Neural cell (in vitro differentiated cells): ENCODE measurements around the gene SFN. TPM values are rescaled to one million over a fixed set of nuclear protein-coding genes. Genes with fewer than 3 reads are reported as not detected.

Experiments used
- H2AFZ ChIP-seq: fragments of 200-600, 300-800 bp; sonication (generic), shearing (Covaris generic); 2 replicates; pipeline ENCODE4 v1.6.0; 2014; ENCODE audit warnings: low read depth, mild to moderate bottlenecking, antibody characterized with exemption, low read length, moderate library complexity
- H3F3A ChIP-seq: fragments of 200-600 bp; shearing (Covaris generic); 2 replicates; pipeline ENCODE4 v1.6.1; 2016; ENCODE audit warnings: mild to moderate bottlenecking, moderate library complexity, mixed read lengths, antibody characterized with exemption, low read length; ENCODE audit not compliant: insufficient read depth, poor library complexity, severe bottlenecking
- H3K27ac ChIP-seq: fragments of 200-600, 300-800 bp; sonication (generic), shearing (Covaris generic); 2 replicates; pipeline ENCODE4 v1.5.1; 2014; ENCODE audit warnings: mild to moderate bottlenecking, low read length, moderate library complexity
- H3K27me3 ChIP-seq: fragments of 300-800, 200-600 bp; sonication (generic), shearing (Covaris generic); 2 replicates; pipeline ENCODE4 v1.6.0; 2014; ENCODE audit warnings: mild to moderate bottlenecking, low read depth, low read length, moderate library complexity; ENCODE audit not compliant: insufficient read depth
- H3K36me3 ChIP-seq: fragments of 300-800, 200-600 bp; sonication (generic), shearing (Covaris generic); 2 replicates; pipeline ENCODE4 v1.5.1; 2014; ENCODE audit warnings: mild to moderate bottlenecking, antibody characterized with exemption, low read length, moderate library complexity; ENCODE audit not compliant: insufficient read depth
- H3K4me2 ChIP-seq: fragments of 300-800, 200-600 bp; sonication (generic), shearing (Covaris generic); 2 replicates; pipeline ENCODE4 v1.6.0; 2014; ENCODE audit warnings: mild to moderate bottlenecking, low read length
- H3K4me3 ChIP-seq: fragments of 300-800, 200-600 bp; sonication (generic), shearing (Covaris generic); 2 replicates; pipeline ENCODE4 v1.5.1; 2014; ENCODE audit warnings: mild to moderate bottlenecking, low read length, moderate library complexity
- H3K79me2 ChIP-seq: fragments of 200-600 bp; shearing (Covaris generic); replicated peaks from 2 replicates; pipeline ENCODE4 v1.6.0; 2014; ENCODE audit warnings: mild to moderate bottlenecking, low read length, moderate library complexity; ENCODE audit not compliant: insufficient read depth
- H3K9ac ChIP-seq: fragments of 300-800, 200-600 bp; sonication (generic), shearing (Covaris generic); 2 replicates; pipeline ENCODE4 v1.6.1; 2016; ENCODE audit warnings: mild to moderate bottlenecking, low read length, mixed read lengths
- H3K9me2 ChIP-seq: fragments of 200-600 bp; shearing (Covaris generic); 2 replicates; pipeline ENCODE4 v1.6.1; 2016; ENCODE audit warnings: mild to moderate bottlenecking, low read length, mixed read lengths; ENCODE audit not compliant: insufficient read depth
- H3K9me3 ChIP-seq: fragments of 200-600, 300-800 bp; sonication (generic), shearing (Covaris generic); 2 replicates; pipeline ENCODE4 v1.6.1; 2016; ENCODE audit warnings: mild to moderate bottlenecking, mixed run types, low read length, moderate library complexity, mixed read lengths
- H4K20me1 ChIP-seq: fragments of 200-600 bp; shearing (Covaris generic); 2 replicates; pipeline ENCODE4 v1.6.1; 2016; ENCODE audit warnings: mild to moderate bottlenecking, mixed run types; ENCODE audit not compliant: insufficient read depth
- EP300 ChIP-seq: fragments of 450-650 bp; conservative IDR thresholded peaks from 2 replicates; pipeline ENCODE4 v1.6.1; 2014; ENCODE audit warnings: antibody characterized with exemption, mild to moderate bottlenecking, moderate library complexity; ENCODE audit not compliant: poor library complexity, severe bottlenecking
- EZH2 ChIP-seq: fragments of 200-600, 300-800 bp; shearing (Covaris generic), sonication (generic); IDR thresholded peaks from 2 replicates; pipeline ENCODE4 v1.6.1; 2014; ENCODE audit warnings: antibody characterized with exemption, low read length, borderline replicate concordance, mild to moderate bottlenecking; ENCODE audit not compliant: insufficient read depth, poor library complexity, severe bottlenecking
- MXI1 ChIP-seq: fragments of 450-650 bp; conservative IDR thresholded peaks from 2 replicates; pipeline ENCODE4 v1.6.1; 2014; ENCODE audit warnings: antibody characterized with exemption, mild to moderate bottlenecking; ENCODE audit not compliant: poor library complexity, severe bottlenecking
- POLR2AphosphoS5 ChIP-seq: IDR thresholded peaks from 2 replicates; pipeline ENCODE4 v1.6.1; 2012
- RAD21 ChIP-seq: fragments of 450-650 bp; conservative IDR thresholded peaks from 2 replicates; pipeline ENCODE4 v1.6.1; 2014; ENCODE audit warnings: antibody characterized with exemption, mild to moderate bottlenecking, moderate library complexity
- SMC3 ChIP-seq: fragments of 450-650 bp; conservative IDR thresholded peaks from 2 replicates; pipeline ENCODE4 v1.6.1; 2014; ENCODE audit warnings: antibody characterized with exemption, mild to moderate bottlenecking, moderate library complexity; ENCODE audit not compliant: poor library complexity
- TAF1 ChIP-seq: IDR thresholded peaks from 2 replicates; pipeline ENCODE4 v1.6.1; 2012; ENCODE audit warnings: low read depth
- polyA plus RNA-seq: library from polyadenylated mRNA; depleted of rRNA; stranded (reverse); fragments of >200 nt; gene quantifications from 2 replicates; pipeline ENCODE4 v1.2.3, GENCODE V29; 2014
- TF ChIP-seq, protein P1 (sequence below): IDR thresholded peaks from 2 replicates; pipeline ENCODE4 v1.6.1; 2012; ENCODE audit warnings: borderline replicate concordance
- TF ChIP-seq, protein P2 (sequence below): fragments of 450-650 bp; IDR thresholded peaks from 2 replicates; pipeline ENCODE4 v1.5.1; 2014; ENCODE audit warnings: antibody characterized with exemption, mild to moderate bottlenecking, moderate library complexity; ENCODE audit not compliant: poor library complexity, severe bottlenecking

Gene SFN
- polyA plus RNA-seq, 1 donor from 2014 or later = 0.25 TPM

DNA sequence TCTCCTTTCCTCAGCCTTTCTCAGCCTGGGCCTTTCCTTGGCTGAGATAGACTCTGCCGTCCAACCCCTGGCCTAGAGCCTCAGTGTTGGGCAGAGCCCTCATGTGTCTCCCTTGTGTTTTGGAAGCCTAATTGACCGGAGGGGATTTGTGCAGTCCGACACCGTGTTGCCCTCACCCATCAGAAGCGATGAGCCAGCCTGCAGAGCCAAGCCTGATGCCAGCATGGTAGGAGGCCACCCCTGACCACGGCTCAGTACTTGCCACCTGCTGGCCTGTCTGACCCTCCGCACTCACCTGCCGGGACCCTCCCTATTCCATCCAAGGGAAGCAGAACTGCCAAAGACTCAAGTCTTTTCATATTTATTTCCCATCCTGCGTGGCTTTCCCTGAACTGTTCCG is 9.3 kb upstream of the SFN start:
- H3K36me3 ChIP-seq = no peaks in the 10 kb centered on the region
- TF ChIP-seq, protein P1, sequence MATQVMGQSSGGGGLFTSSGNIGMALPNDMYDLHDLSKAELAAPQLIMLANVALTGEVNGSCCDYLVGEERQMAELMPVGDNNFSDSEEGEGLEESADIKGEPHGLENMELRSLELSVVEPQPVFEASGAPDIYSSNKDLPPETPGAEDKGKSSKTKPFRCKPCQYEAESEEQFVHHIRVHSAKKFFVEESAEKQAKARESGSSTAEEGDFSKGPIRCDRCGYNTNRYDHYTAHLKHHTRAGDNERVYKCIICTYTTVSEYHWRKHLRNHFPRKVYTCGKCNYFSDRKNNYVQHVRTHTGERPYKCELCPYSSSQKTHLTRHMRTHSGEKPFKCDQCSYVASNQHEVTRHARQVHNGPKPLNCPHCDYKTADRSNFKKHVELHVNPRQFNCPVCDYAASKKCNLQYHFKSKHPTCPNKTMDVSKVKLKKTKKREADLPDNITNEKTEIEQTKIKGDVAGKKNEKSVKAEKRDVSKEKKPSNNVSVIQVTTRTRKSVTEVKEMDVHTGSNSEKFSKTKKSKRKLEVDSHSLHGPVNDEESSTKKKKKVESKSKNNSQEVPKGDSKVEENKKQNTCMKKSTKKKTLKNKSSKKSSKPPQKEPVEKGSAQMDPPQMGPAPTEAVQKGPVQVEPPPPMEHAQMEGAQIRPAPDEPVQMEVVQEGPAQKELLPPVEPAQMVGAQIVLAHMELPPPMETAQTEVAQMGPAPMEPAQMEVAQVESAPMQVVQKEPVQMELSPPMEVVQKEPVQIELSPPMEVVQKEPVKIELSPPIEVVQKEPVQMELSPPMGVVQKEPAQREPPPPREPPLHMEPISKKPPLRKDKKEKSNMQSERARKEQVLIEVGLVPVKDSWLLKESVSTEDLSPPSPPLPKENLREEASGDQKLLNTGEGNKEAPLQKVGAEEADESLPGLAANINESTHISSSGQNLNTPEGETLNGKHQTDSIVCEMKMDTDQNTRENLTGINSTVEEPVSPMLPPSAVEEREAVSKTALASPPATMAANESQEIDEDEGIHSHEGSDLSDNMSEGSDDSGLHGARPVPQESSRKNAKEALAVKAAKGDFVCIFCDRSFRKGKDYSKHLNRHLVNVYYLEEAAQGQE = no peak
- TF ChIP-seq EP300 (no peak), TAF1 (no peak), SMC3 (no peak), POLR2AphosphoS5 (no peak), MXI1 (no peak), RAD21 (no peak), EZH2 (no peak)
- TF ChIP-seq, protein P2, sequence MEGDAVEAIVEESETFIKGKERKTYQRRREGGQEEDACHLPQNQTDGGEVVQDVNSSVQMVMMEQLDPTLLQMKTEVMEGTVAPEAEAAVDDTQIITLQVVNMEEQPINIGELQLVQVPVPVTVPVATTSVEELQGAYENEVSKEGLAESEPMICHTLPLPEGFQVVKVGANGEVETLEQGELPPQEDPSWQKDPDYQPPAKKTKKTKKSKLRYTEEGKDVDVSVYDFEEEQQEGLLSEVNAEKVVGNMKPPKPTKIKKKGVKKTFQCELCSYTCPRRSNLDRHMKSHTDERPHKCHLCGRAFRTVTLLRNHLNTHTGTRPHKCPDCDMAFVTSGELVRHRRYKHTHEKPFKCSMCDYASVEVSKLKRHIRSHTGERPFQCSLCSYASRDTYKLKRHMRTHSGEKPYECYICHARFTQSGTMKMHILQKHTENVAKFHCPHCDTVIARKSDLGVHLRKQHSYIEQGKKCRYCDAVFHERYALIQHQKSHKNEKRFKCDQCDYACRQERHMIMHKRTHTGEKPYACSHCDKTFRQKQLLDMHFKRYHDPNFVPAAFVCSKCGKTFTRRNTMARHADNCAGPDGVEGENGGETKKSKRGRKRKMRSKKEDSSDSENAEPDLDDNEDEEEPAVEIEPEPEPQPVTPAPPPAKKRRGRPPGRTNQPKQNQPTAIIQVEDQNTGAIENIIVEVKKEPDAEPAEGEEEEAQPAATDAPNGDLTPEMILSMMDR = no peak
- no peak overlapping the region for H3K27ac ChIP-seq

DNA sequence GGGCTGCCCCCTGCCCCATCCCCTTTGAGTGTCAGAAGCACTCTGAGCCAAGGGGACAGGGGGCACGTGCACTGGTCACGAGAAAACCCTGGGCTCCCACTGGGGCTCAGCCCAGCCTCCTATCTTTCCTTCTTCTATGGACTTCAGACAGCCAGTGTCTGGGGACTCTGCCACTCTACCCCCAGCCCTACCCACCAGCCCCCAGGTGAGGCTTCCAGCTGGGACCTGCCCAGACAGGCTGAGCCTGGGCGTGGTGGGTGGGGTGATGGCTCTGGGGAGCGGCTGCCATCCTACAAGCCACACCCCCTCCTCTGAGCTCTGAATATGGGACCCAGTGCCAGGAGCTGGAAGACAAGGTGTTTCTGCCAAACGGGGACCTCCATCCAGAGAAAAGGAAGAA is 8.0 kb upstream of the SFN start:
- Histone ChIP-seq H3K9me2 (no peaks in the 10 kb centered on the region), H3F3A (no peaks in the 10 kb centered on the region), H3K79me2 (no peaks in the 10 kb centered on the region), H3K36me3 (no peaks in the 10 kb centered on the region), H2AFZ (no peak overlapping the region), H4K20me1 (no peaks in the 10 kb centered on the region), H3K4me3 (no peak overlapping the region), H3K4me2 (no peak overlapping the region), H3K27me3 (no peaks in the 10 kb centered on the region), H3K27ac (no peak overlapping the region), H3K9me3 (no peaks in the 10 kb centered on the region), H3K9ac (no peak overlapping the region)
- TF ChIP-seq RAD21 (no peak), SMC3 (no peak), POLR2AphosphoS5 (no peak), EZH2 (no peak)
- TF ChIP-seq, protein P1 = no peak
- TF ChIP-seq, protein P2 = no peak

More for the DNA sequence above, 9.3 kb upstream of the SFN start:
- H3K9ac ChIP-seq = no peak overlapping the region
- H3K9me2 ChIP-seq = no peaks in the 10 kb centered on the region
- no peaks in the 10 kb centered on the region for H3F3A ChIP-seq
- no peak overlapping the region for H2AFZ ChIP-seq
- H3K27me3 ChIP-seq = no peaks in the 10 kb centered on the region
- no peak overlapping the region for H3K4me3 ChIP-seq
- H3K9me3 ChIP-seq = no peaks in the 10 kb centered on the region
- H4K20me1 ChIP-seq = no peaks in the 10 kb centered on the region
- H3K79me2 ChIP-seq = no peaks in the 10 kb centered on the region
- H3K4me2 ChIP-seq = no peak overlapping the region
